Measurements from ENCODE around the gene CARD14. TPM values are rescaled to one million over a fixed set of nuclear protein-coding genes. Genes with fewer than 3 reads are reported as not detected.

The CARD14 gene
- total RNA-seq, 1 donor from 2014 or later = 0.34 TPM

GRCh38 chr17:80212962-80213642 lies 43.3 kb downstream of the CARD14 start:
- DNase-seq = no peak

- no peak for DNase-seq
These were observed 43.8 kb downstream of the CARD14 start for GRCh38 chr17:80213643-80213975.

- no peak for DNase-seq
These were observed 44.4 kb downstream of the CARD14 start for GRCh38 chr17:80214012-80214877.

GRCh38 chr17:80214878-80215210 lies 45.0 kb downstream of the CARD14 start:
- DNase-seq = no peak

GRCh38 chr17:80216473-80217456 lies 46.9 kb downstream of the CARD14 start:
- DNase-seq = no peak

- DNase-seq = no peak
These were observed 48.0 kb downstream of the CARD14 start for GRCh38 chr17:80217703-80218362.

GRCh38 chr17:80218391-80218790 lies 48.6 kb downstream of the CARD14 start:
- DNase-seq = no peak

GRCh38 chr17:80219013-80219762 lies 49.4 kb downstream of the CARD14 start:
- peak; percentile 62 for DNase-seq

- no peak for DNase-seq
These were observed 49.9 kb downstream of the CARD14 start for GRCh38 chr17:80219763-80220053.

- peak; percentile 76 for DNase-seq
These were observed 50.4 kb downstream of the CARD14 start, which contains the start of the genes SGSH and SLC26A11 for GRCh38 chr17:80220054-80220735. SGSH (minus strand) TSS chr17:80220333; CDS start chr17:80220313, 20 bp downstream. SLC26A11 (plus strand) TSS chr17:80220427; CDS start chr17:80221561, 1,134 bp downstream.

GRCh38 chr17:80220736-80221215 lies 50.9 kb downstream of the CARD14 start:
- peak; percentile 35 for DNase-seq

GRCh38 chr17:80221351-80222105 lies 51.7 kb downstream of the CARD14 start:
- DNase-seq = no peak

GRCh38 chr17:80222376-80223141 lies 52.7 kb downstream of the CARD14 start:
- DNase-seq = no peak

GRCh38 chr17:80223142-80223815 lies 53.4 kb downstream of the CARD14 start:
- no peak for DNase-seq

- DNase-seq = no peak
These were observed 54.1 kb downstream of the CARD14 start for GRCh38 chr17:80223838-80224497.

GRCh38 chr17:80224683-80225082 lies 54.9 kb downstream of the CARD14 start:
- DNase-seq = no peak

- no peak for DNase-seq
These were observed 55.4 kb downstream of the CARD14 start for GRCh38 chr17:80225230-80225629.

GRCh38 chr17:80227156-80227555 lies 57.3 kb downstream of the CARD14 start:
- DNase-seq = no peak
